Gastroesophageal sphincter (tissue), 3 donors: ENCODE results near the gene WDR27.

ENCODE experiments used
- CTCF ChIP-seq, 4 experiments: fragments of 200-600 bp in 2 of 4; fragments of 450-650 bp in 2 of 4; sonication (generic) in 1 of 4; IDR thresholded peaks; one replicate each; pipeline ENCODE4 v1.5.1; 2017 to 2019; ENCODE audit warnings: antibody characterized with exemption in 4 of 4, mild to moderate bottlenecking in 2 of 4, moderate library complexity in 2 of 4
- EP300 ChIP-seq: sonication (generic); formaldehyde crosslinking; IDR thresholded peaks from one replicate; pipeline ENCODE4 v1.6.1; 2017; ENCODE audit warnings: antibody characterized with exemption, mild to moderate bottlenecking
- POLR2A ChIP-seq, 2 donors: fragments of 450-650 bp; IDR thresholded peaks; one replicate each; pipeline ENCODE4 v1.6.1; 2017; ENCODE audit warnings: antibody characterized with exemption in 2 of 2, mild to moderate bottlenecking in 2 of 2, moderate library complexity in 1 of 2
- POLR2AphosphoS5 ChIP-seq: sonication (generic); formaldehyde crosslinking; IDR thresholded peaks from one replicate; pipeline ENCODE4 v1.6.1; 2017; ENCODE audit warnings: antibody characterized with exemption

- TF ChIP-seq CTCF (IDR thresholded peaks at IDR 0.05) (no peak), POLR2AphosphoS5 (no peak), POLR2A (IDR thresholded peaks at IDR 0.05) (peak in 1 of 2 donors; percentile 39), EP300 (no peak)
Observed at GRCh38 chr6:169723991-169724493, 22.2 kb upstream of the WDR27 start.
